CD4-positive, alpha-beta T cell treated with Interleukin-6 at 100 ng/mL for 8 hours (primary cell): ENCODE data around the gene CTDSP2.

ENCODE experiments used
- DNase-seq: peaks from one replicate; pipeline ENCODE4 v3.0.0-alpha.2; 2020; ENCODE audit warnings: mixed read lengths, low spot score

Gene CTDSP2

GRCh38 chr12:57816001-57816854, 30.3 kb downstream of the CTDSP2 start:
- DNase-seq: no peak

GRCh38 chr12:57815177-57816000, 31.1 kb downstream of the CTDSP2 start:
- DNase-seq: no peak

GRCh38 chr12:57813971-57814772, 32.4 kb downstream of the CTDSP2 start:
- no peak for DNase-seq

GRCh38 chr12:57813111-57813970, 33.2 kb downstream of the CTDSP2 start:
- DNase-seq: no peak

GRCh38 chr12:57811028-57811755, 35.3 kb downstream of the CTDSP2 start:
- DNase-seq: no peak

- no peak for DNase-seq
These were observed 36.1 kb downstream of the CTDSP2 start for GRCh38 chr12:57810450-57810849.

- no peak for DNase-seq
These were observed 37.1 kb downstream of the CTDSP2 start for GRCh38 chr12:57809425-57809824.

GRCh38 chr12:57808351-57808750, 38.2 kb downstream of the CTDSP2 start:
- DNase-seq: no peak

- no peak for DNase-seq
These were observed 39.2 kb downstream of the CTDSP2 start for GRCh38 chr12:57807285-57807684.

- DNase-seq: no peak
These were observed 39.9 kb downstream of the CTDSP2 start for GRCh38 chr12:57806677-57807076.

GRCh38 chr12:57803319-57803893, 43.1 kb downstream of the CTDSP2 start:
- DNase-seq: no peak

- DNase-seq: no peak
These were observed 43.9 kb downstream of the CTDSP2 start for GRCh38 chr12:57802607-57803006.

GRCh38 chr12:57800965-57801364, 45.6 kb downstream of the CTDSP2 start:
- DNase-seq: no peak

GRCh38 chr12:57797933-57798332, 48.6 kb downstream of the CTDSP2 start:
- no peak for DNase-seq

GRCh38 chr12:57796996-57797395, 49.5 kb downstream of the CTDSP2 start:
- no peak for DNase-seq

- DNase-seq: no peak
These were observed 51.2 kb downstream of the CTDSP2 start for GRCh38 chr12:57795354-57795753.

- no peak for DNase-seq
These were observed 52.6 kb downstream of the CTDSP2 start for GRCh38 chr12:57793920-57794319.

- no peak for DNase-seq
These were observed 62.7 kb downstream of the CTDSP2 start for GRCh38 chr12:57783861-57784260.

GRCh38 chr12:57783466-57783801, 63.1 kb downstream of the CTDSP2 start:
- no peak for DNase-seq
